Loucy (cell line): ENCODE measurements around the gene CELSR2.

ENCODE experiments used
- H2AFZ ChIP-seq: fragments of 200-600 bp; sonication (generic); 2 replicates; pipeline ENCODE4 v1.6.0; 2016; ENCODE audit warnings: antibody characterized with exemption, mild to moderate bottlenecking, low read length, moderate library complexity
- H3F3A ChIP-seq: fragments of 200-600 bp; 2 replicates; pipeline ENCODE4 v1.6.0; 2016; ENCODE audit warnings: antibody characterized with exemption, low read depth, mild to moderate bottlenecking
- H3K27me3 ChIP-seq: fragments of 200-600 bp; sonication (generic); 2 replicates; pipeline ENCODE4 v1.6.1; 2014; ENCODE audit warnings: low read length, mild to moderate bottlenecking; ENCODE audit not compliant: insufficient read depth, poor library complexity, severe bottlenecking
- H3K36me3 ChIP-seq: fragments of 200-600 bp; sonication (generic); 2 replicates; pipeline ENCODE4 v1.6.1; 2016; ENCODE audit warnings: low read length; ENCODE audit not compliant: insufficient read depth
- H3K4me1 ChIP-seq: fragments of 200-600 bp; sonication (generic); 2 replicates; pipeline ENCODE4 v1.5.1; 2014; ENCODE audit warnings: low read length, mild to moderate bottlenecking; ENCODE audit not compliant: insufficient read depth, poor library complexity, severe bottlenecking
- H3K4me2 ChIP-seq: fragments of 200-600 bp; sonication (generic); 2 replicates; pipeline ENCODE4 v1.6.0; 2014; ENCODE audit warnings: antibody characterized with exemption, low read length, low read depth, mild to moderate bottlenecking; ENCODE audit not compliant: poor library complexity, severe bottlenecking
- H3K4me3 ChIP-seq: fragments of 200-600 bp; sonication (generic); 2 replicates; pipeline ENCODE4 v1.5.1; 2014; ENCODE audit warnings: low read length, mild to moderate bottlenecking, mixed read lengths; ENCODE audit not compliant: poor library complexity, severe bottlenecking
- H3K79me2 ChIP-seq: fragments of 200-600 bp; sonication (generic); 2 replicates; pipeline ENCODE4 v1.6.1; 2014; ENCODE audit warnings: low read length; ENCODE audit not compliant: insufficient read depth
- H3K9ac ChIP-seq: fragments of 200-600 bp; sonication (generic); 2 replicates; pipeline ENCODE4 v1.6.0; 2014; ENCODE audit warnings: mild to moderate bottlenecking, low read depth, low read length, moderate library complexity; ENCODE audit not compliant: poor library complexity, severe bottlenecking
- H3K9me2 ChIP-seq: fragments of 200-600 bp; sonication (generic); replicated peaks from 2 replicates; pipeline ENCODE4 v1.6.1; 2016; ENCODE audit warnings: low read depth, low read length, mixed read lengths
- H3K9me3 ChIP-seq: fragments of 200-600 bp; sonication (generic); 2 replicates; pipeline ENCODE4 v1.6.1; 2014; ENCODE audit warnings: mild to moderate bottlenecking, antibody characterized with exemption, low read length, low read depth; ENCODE audit not compliant: insufficient read depth
- H4K20me1 ChIP-seq: fragments of 200-600 bp; sonication (generic); 2 replicates; pipeline ENCODE4 v1.6.0; 2014; ENCODE audit warnings: antibody characterized with exemption, low read length, mild to moderate bottlenecking; ENCODE audit not compliant: insufficient read depth, poor library complexity, severe bottlenecking
- EZH2phosphoT487 ChIP-seq: fragments of 200-600 bp; IDR thresholded peaks from 2 replicates; pipeline ENCODE4 v1.6.1; 2018; ENCODE audit warnings: antibody characterized with exemption, mild to moderate bottlenecking, moderate library complexity, borderline replicate concordance
- TF ChIP-seq, protein P1 (sequence below): fragments of 200-600 bp; sonication (generic); conservative IDR thresholded peaks from 2 replicates; pipeline ENCODE4 v1.5.1; 2014; ENCODE audit warnings: mild to moderate bottlenecking, antibody characterized with exemption, low read length

The CELSR2 gene

DNA sequence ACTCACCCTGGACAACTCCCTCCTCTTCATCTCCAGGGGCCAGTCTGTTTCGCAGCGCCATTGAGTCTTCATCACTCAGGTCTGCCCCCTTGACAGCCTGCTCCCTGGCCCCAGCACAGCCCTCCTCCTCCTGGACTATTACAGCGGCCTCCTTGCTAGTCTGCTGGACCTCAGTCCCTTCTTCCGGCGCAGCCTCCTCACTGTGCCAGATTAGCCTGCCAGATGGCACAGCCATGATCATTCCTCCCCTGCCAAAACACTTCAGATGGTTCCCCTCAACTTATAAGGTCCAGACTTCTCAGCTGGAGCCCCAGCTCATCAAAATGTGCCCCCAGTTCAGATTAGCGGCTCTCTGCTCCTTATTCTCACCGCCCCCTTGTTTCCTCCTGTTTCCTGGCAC, 7.0 kb upstream of the CELSR2 start:
- no peaks in the 10 kb centered on the region for H4K20me1 ChIP-seq

DNA sequence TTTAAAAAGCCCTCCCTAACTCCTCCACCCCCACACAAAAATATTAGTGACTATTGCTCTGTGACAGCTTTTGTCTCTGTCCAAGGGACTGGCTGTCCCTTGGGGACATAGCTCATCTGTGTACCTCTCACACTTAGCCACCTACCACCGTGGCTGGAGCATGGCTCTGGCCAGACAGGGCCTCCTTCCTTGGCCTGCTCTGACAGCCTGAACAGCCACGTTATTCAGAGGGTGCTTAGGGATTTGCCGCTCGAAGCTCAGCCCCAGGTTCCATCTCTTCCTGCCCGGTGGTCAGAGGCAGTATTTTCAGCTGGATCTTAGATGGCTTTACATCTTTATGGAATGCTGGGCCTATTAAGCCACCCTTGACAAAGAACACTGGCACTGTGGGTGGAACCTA, 6.1 kb upstream of the CELSR2 start:
- Histone ChIP-seq H3K4me1 (no peaks in the 10 kb centered on the region), H4K20me1 (no peaks in the 10 kb centered on the region), H3K4me2 (no peak overlapping the region), H3F3A (no peaks in the 10 kb centered on the region), H3K9ac (no peak overlapping the region), H3K27me3 (no peaks in the 10 kb centered on the region), H2AFZ (no peak overlapping the region), H3K36me3 (peaks cover 9% of the 10 kb centered on the region; the same call in 1 of the 2 replicates), H3K79me2 (no peaks in the 10 kb centered on the region), H3K9me3 (no peaks in the 10 kb centered on the region), H3K9me2 (no peaks in the 10 kb centered on the region), H3K4me3 (no peak overlapping the region)
- TF ChIP-seq EZH2phosphoT487, result no peak
- TF ChIP-seq, protein P1, sequence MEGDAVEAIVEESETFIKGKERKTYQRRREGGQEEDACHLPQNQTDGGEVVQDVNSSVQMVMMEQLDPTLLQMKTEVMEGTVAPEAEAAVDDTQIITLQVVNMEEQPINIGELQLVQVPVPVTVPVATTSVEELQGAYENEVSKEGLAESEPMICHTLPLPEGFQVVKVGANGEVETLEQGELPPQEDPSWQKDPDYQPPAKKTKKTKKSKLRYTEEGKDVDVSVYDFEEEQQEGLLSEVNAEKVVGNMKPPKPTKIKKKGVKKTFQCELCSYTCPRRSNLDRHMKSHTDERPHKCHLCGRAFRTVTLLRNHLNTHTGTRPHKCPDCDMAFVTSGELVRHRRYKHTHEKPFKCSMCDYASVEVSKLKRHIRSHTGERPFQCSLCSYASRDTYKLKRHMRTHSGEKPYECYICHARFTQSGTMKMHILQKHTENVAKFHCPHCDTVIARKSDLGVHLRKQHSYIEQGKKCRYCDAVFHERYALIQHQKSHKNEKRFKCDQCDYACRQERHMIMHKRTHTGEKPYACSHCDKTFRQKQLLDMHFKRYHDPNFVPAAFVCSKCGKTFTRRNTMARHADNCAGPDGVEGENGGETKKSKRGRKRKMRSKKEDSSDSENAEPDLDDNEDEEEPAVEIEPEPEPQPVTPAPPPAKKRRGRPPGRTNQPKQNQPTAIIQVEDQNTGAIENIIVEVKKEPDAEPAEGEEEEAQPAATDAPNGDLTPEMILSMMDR, result no peak

More for the DNA sequence above, 7.0 kb upstream of the CELSR2 start:
- Histone ChIP-seq H2AFZ (no peak overlapping the region), H3K9me3 (no peaks in the 10 kb centered on the region), H3K36me3 (peaks cover 17% of the 10 kb centered on the region; the same call in 1 of the 2 replicates), H3K79me2 (no peaks in the 10 kb centered on the region), H3F3A (no peaks in the 10 kb centered on the region), H3K4me3 (no peak overlapping the region), H3K9ac (no peak overlapping the region), H3K4me2 (no peak overlapping the region), H3K27me3 (no peaks in the 10 kb centered on the region), H3K9me2 (no peaks in the 10 kb centered on the region), H3K4me1 (no peaks in the 10 kb centered on the region)
- TF ChIP-seq, protein P1, result no peak
- no peak for TF ChIP-seq EZH2phosphoT487

DNA sequence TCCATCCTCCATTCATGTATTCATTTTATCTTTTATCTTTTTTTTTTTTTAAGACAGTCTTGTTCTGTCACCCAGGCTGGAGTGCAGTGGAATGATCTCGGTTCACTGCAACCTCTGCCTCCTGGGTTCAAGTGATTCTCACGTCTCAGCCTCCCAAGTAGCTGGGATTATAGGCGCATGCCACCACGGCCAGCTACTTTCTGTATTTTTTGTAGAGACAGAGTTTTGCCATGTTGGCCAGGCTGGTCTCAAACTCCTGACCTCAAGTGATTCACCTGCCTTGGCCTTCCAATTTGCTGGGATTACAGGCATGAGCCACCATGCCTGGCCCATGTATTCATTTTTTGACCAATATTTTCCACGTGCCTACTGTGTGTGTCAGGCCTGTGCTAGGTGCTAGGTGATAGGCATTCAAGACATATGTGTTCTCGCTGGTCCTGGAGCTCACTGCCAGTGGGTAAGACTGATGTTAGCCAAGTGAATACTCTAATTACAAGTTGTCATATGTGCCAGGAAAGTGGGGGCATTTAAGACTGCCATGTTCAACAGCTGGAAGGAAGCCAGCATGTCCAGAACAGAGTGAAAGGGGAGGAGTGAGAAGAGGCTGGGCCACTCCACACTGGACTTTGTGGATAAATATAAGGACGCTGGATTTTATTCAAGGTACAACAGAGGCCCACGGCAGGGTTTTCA, 5.3 kb upstream of the CELSR2 start:
- no peak overlapping the region for H2AFZ ChIP-seq
- H3K9me2 ChIP-seq, result no peaks in the 10 kb centered on the region
- no peak overlapping the region for H3K4me3 ChIP-seq
- peaks cover 2% of the 10 kb centered on the region for H3K4me1 ChIP-seq
- H3K9me3 ChIP-seq, result no peaks in the 10 kb centered on the region
- H3K79me2 ChIP-seq, result no peaks in the 10 kb centered on the region
- no peaks in the 10 kb centered on the region for H4K20me1 ChIP-seq
- peaks cover 1% of the 10 kb centered on the region; the same call in 1 of the 2 replicates for H3K36me3 ChIP-seq
- no peaks in the 10 kb centered on the region for H3K27me3 ChIP-seq
- H3K4me2 ChIP-seq, result no peak overlapping the region
- H3F3A ChIP-seq, result no peaks in the 10 kb centered on the region
- no peak overlapping the region for H3K9ac ChIP-seq
- TF ChIP-seq EZH2phosphoT487, result no peak
- TF ChIP-seq, protein P1, result no peak
